Cardiac septum (tissue), 1 donor: ENCODE results near the gene TRIM13. TPM values are rescaled to one million over a fixed set of nuclear protein-coding genes. Genes with fewer than 3 reads are reported as not detected.
"Not testable (repeated sequence)": the region's sequence is repeated elsewhere in the genome, so short reads cannot be mapped to it uniquely, and the experiment has no call there.

Experiments
- DNase-seq: peaks from one replicate; pipeline ENCODE4 v3.0.0-alpha.2; 2020; ENCODE audit warnings: low spot score
- intact Hi-C: fragments of 100-400 bp; cut with DNase I; formaldehyde crosslinking; loops from one replicate; pipeline ENCODE4 v1.14.0; 2022
- microRNA-seq: library from miRNA; unstranded; fragments of <30 nt; microRNA quantifications from one replicate; pipeline ENCODE4 v1.2.0, GENCODE V29; 2020
- total RNA-seq: library from RNA; stranded (reverse); fragmentation: NEBNext Ultra II Directional; extraction: Animal tissue kit (Norgen Biotek cat#: 25700); gene quantifications from one replicate; pipeline ENCODE4 v1.2.1, GENCODE V29; 2021
- donor health status: DM: no; HTN: no; CAD: no.

Gene TRIM13
- total RNA-seq, 1 donor from 2014 or later, result 19.2 TPM

DNA sequence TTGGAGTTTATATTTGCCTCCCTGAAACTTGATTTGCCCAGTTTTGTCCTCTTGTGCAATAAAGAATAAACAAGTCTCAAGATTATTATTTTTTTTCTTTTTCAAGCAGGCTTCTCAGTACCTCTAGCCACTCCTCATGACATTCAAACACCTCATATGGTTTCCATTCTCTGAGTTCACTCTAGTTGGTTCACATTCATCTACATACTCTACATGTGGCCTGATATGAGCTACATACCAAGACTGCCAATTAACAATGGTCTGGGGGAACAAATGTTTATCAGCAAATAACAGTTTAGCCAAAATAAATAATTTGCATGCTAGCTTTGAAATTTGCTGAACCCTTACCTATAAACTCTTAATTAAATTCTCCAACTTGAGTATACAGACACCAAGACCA, 40.9 kb downstream of the TRIM13 start:
- intact Hi-C loops, result no loop called here
- no peak for DNase-seq

DNA sequence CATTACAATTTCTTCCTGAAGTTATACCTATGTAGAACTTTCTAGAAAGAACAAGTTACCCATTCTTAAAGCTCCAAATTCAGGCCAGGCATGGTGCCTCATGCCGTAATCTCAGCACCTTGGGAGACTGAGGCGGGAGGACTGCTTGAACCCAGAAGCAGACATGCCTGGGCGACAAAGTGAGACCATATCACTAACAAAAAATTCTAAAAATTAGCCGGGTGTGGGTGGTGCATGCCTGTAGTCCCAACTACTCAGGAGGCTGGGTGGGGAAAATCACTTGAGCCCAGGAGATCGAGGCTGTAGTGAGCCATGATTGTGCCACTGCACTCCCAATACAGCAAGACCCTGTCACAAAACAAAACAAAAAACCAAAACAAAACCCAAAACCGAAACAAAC, 41.4 kb downstream of the TRIM13 start:
- no peak for DNase-seq
- intact Hi-C loops, result no loop called here

DNA sequence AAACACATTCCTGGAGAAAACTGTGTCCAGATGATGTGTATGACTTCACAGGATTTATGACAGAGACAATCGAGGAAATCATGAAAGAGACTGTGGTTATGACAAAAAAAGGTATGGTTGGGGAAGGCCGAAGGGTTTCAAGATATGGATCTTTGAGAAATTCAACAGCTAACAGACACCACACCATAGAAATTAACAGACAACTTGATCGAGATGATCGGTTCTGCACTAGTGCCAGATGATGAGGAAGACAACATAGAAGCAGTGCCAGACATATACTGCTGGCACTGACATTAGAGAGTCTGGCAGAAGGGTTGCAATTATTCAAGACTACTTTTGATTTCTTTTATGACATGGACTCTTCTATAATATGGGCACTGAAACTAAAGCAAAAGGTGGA, 55.6 kb downstream of the TRIM13 start:
- DNase-seq, result no peak
- intact Hi-C loops, result no loop called here

DNA sequence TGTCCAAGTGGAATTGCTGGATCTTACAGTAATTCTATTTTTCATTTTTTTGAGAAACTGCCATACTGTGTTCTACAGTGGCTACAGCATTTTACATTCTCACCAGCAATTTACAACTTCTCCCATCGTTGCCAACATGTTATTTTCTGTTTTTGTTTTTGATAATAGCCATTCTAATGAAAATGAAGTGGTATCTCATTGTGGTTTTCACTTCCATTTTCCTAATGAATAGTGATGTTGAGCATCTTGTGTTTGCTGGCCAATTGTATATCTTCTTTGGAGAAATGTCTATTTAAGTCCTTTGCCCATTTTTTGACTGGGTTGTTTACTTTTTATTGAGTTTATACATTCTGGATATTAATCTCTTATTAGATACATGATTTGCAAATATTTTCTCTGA, 57.0 kb downstream of the TRIM13 start:
- intact Hi-C loops, result no loop called here

GRCh38 chr13:50055454-50055853, 58.6 kb downstream of the TRIM13 start:
- no peak for DNase-seq
- intact Hi-C loops, result no loop called here

More for the DNA sequence above, 57.0 kb downstream of the TRIM13 start:
- DNase-seq, result no peak

DNA sequence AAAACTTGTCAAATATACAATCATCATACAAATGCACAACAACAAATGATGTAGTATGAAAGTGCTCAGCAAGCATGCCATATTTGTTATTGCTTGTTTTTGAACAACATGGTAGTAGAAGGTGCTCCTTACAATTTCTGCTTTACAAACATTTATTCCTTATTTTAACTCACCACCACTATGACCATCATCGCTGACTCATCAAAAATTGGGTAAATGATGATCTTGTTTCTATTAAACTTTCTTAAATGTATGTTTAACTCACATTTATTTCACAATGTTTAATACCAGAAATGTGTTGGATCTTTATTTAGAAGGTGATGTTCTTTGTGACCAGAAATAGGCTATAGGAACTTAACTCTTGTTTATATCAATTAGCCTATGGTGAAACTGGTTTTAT, 63.9 kb downstream of the TRIM13 start:
- no peak for DNase-seq
- intact Hi-C loops, result no loop called here

GRCh38 chr13:50062336-50062735, 65.5 kb downstream of the TRIM13 start:
- DNase-seq, intact Hi-C loops: not testable (repeated sequence)

DNA sequence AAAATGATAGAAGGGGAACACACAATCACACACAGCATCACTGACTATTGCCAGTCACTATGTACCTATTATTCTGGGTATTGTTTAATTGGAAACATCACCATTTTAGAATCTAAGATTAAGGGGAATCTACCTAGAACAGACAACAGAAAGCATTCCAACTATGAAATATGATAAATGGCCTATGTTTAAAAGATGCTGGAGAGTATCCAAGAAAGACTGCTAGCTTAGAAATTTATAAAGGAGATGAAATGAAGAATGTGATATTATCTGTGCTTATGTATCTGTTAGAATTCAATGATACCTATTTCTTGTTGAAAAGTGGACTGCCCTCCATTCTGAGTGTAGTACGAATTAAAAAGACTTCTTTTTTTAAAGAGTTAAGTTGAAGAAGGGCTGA, 68.9 kb downstream of the TRIM13 start:
- intact Hi-C loops, result no loop called here

More for the DNA sequence above, 68.9 kb downstream of the TRIM13 start:
- no peak for DNase-seq

Small RNA genes lying within 50 kb of the gene (microRNA-seq; reads per million reads assigned to microRNA genes)
- 11,203 reads per million, percentile 96 among the genes with 10 or more reads in this experiment for gene MIR15A
- gene MIR16-1, result 363 reads per million, percentile 76 among the genes with 10 or more reads in this experiment
- gene MIR3613, result 25.4 reads per million, percentile 40 among the genes with 10 or more reads in this experiment

Other genes with a start within 250 kb of the TRIM13 start
- gene KPNA3, start 204.4 kb upstream of the TRIM13 start, total RNA-seq, result 46.7 TPM
- 13.0 TPM for gene SPRYD7, start 60.7 kb upstream of the TRIM13 start, total RNA-seq
- not detected for gene KCNRG, start 18.4 kb downstream of the TRIM13 start, total RNA-seq